Smooth muscle cell (in vitro differentiated cells): ENCODE data around the gene FHIT. TPM values are rescaled to one million over a fixed set of nuclear protein-coding genes. Genes with fewer than 3 reads are reported as not detected.
A peak's percentile ranks its signal among the peaks of the same experiment; 100 is the strongest.

Experiments used
- DNase-seq: peaks from one replicate; lab custom pipeline; 2025; ENCODE audit not compliant: unreplicated experiment; lab: John Stamatoyannopoulos, UW
- H2AFZ ChIP-seq: fragments of 200-600 bp; sonication (generic); 2 replicates; pipeline ENCODE4 v1.6.0; 2016; ENCODE audit warnings: antibody characterized with exemption, low read depth, mild to moderate bottlenecking
- H3F3A ChIP-seq: fragments of 200-600 bp; sonication (generic); 2 replicates; pipeline ENCODE4 v1.6.0; 2017; ENCODE audit warnings: antibody characterized with exemption, low read depth
- H3K27ac ChIP-seq: fragments of 200-600 bp; sonication (generic); 2 replicates; pipeline ENCODE4 v1.5.1; 2016; ENCODE audit warnings: low read depth, mild to moderate bottlenecking
- H3K27me3 ChIP-seq: fragments of 200-600 bp; sonication (generic); 2 replicates; pipeline ENCODE4 v1.6.1; 2016; ENCODE audit warnings: low read depth, mild to moderate bottlenecking
- H3K36me3 ChIP-seq: fragments of 200-600 bp; sonication (generic); 2 replicates; pipeline ENCODE4 v1.5.1; 2016; ENCODE audit warnings: low read depth
- H3K4me1 ChIP-seq: fragments of 200-600 bp; sonication (generic); 2 replicates; pipeline ENCODE4 v1.5.1; 2016; ENCODE audit warnings: low read depth
- H3K4me2 ChIP-seq: fragments of 200-600 bp; sonication (generic); 2 replicates; pipeline ENCODE4 v1.6.0; 2016; ENCODE audit warnings: mild to moderate bottlenecking
- H3K4me3 ChIP-seq: fragments of 200-600 bp; sonication (generic); 2 replicates; pipeline ENCODE4 v1.5.1; 2016; ENCODE audit warnings: mild to moderate bottlenecking
- H3K79me2 ChIP-seq: fragments of 200-600 bp; sonication (generic); 2 replicates; pipeline ENCODE4 v1.6.0; 2016; ENCODE audit warnings: low read depth, mild to moderate bottlenecking
- H3K9ac ChIP-seq: fragments of 200-600 bp; sonication (generic); 2 replicates; pipeline ENCODE4 v1.6.0; 2016; ENCODE audit warnings: low read depth
- H3K9me3 ChIP-seq: fragments of 200-600 bp; sonication (generic); replicated peaks from 2 replicates; pipeline ENCODE4 v1.5.1; 2016; ENCODE audit warnings: low read depth
- H4K20me1 ChIP-seq: fragments of 200-600 bp; sonication (generic); 2 replicates; pipeline ENCODE4 v1.6.0; 2016; ENCODE audit warnings: low read depth
- CTCF ChIP-seq: fragments of 200-600 bp; sonication (generic); IDR thresholded peaks from 2 replicates; pipeline ENCODE4 v1.5.1; 2017; ENCODE audit warnings: borderline replicate concordance, mild to moderate bottlenecking, antibody characterized with exemption; ENCODE audit not compliant: insufficient read depth, poor library complexity, severe bottlenecking
- WGBS: methylation state at CpG from one replicate; pipeline ENCODE4 v1.1.7; 2016; ENCODE audit warnings: low lambda C conversion rate; 5-methylcytosine and 5-hydroxymethylcytosine counted together
- polyA plus RNA-seq: library from polyadenylated mRNA; unstranded; fragments of >200 nt; fragmentation: Nextera tagmentation; extraction: Ambion mirVana; gene quantifications from 2 replicates; pipeline ENCODE4 v1.2.1, GENCODE V29; 2016
- total RNA-seq: library from RNA; depleted of rRNA; stranded (reverse); fragments of >200 nt; gene quantifications from 2 replicates; pipeline ENCODE4 v1.2.3, GENCODE V29; 2014

FHIT gene
- total and polyA plus RNA-seq, 2 experiments from 2014 or later, result 5.9 to 6.7 TPM

- H3K4me3 ChIP-seq, result no peak overlapping the region
- no peak for TF ChIP-seq CTCF
- DNase-seq, result no peak
- no peak overlapping the region for H3K4me2 ChIP-seq
- no peak overlapping the region for H2AFZ ChIP-seq
- H3F3A ChIP-seq, result no peaks in the 10 kb centered on the region
- no peaks in the 10 kb centered on the region for H4K20me1 ChIP-seq
- H3K4me1 ChIP-seq, result no peaks in the 10 kb centered on the region
- no peaks in the 10 kb centered on the region for H3K36me3 ChIP-seq
- H3K79me2 ChIP-seq, result no peaks in the 10 kb centered on the region
- H3K27me3 ChIP-seq, result no peaks in the 10 kb centered on the region
- H3K27ac ChIP-seq, result no peak overlapping the region
- 90% methylated on average over 5 of the region's 5 CpGs for WGBS
- H3K9ac ChIP-seq, result no peak overlapping the region
- no peaks in the 10 kb centered on the region for H3K9me3 ChIP-seq
These were observed 297.9 kb downstream of the FHIT start for GRCh38 chr3:60953351-60953750.

GRCh38 chr3:60952055-60952454 lies 299.2 kb downstream of the FHIT start:
- H3F3A ChIP-seq, result no peaks in the 10 kb centered on the region
- H2AFZ ChIP-seq, result no peak overlapping the region
- no peak overlapping the region for H3K4me2 ChIP-seq
- H3K9me3 ChIP-seq, result no peaks in the 10 kb centered on the region
- H4K20me1 ChIP-seq, result no peaks in the 10 kb centered on the region
- no peak for DNase-seq
- no peak overlapping the region for H3K9ac ChIP-seq
- no peak for TF ChIP-seq CTCF
- no peaks in the 10 kb centered on the region for H3K27me3 ChIP-seq
- 80% methylated on average over 6 of the region's 6 CpGs for WGBS
- no peaks in the 10 kb centered on the region for H3K79me2 ChIP-seq
- no peak overlapping the region for H3K4me3 ChIP-seq
- H3K4me1 ChIP-seq, result no peaks in the 10 kb centered on the region
- no peak overlapping the region for H3K27ac ChIP-seq
- no peaks in the 10 kb centered on the region for H3K36me3 ChIP-seq

GRCh38 chr3:60949146-60949545 lies 302.1 kb downstream of the FHIT start:
- no peak for TF ChIP-seq CTCF
- no peak overlapping the region for H3K27ac ChIP-seq
- no peaks in the 10 kb centered on the region for H3K9me3 ChIP-seq
- no peak overlapping the region for H3K9ac ChIP-seq
- H3K4me3 ChIP-seq, result no peak overlapping the region
- no peaks in the 10 kb centered on the region for H3K27me3 ChIP-seq
- no peaks in the 10 kb centered on the region for H4K20me1 ChIP-seq
- H2AFZ ChIP-seq, result no peak overlapping the region
- no peaks in the 10 kb centered on the region for H3K79me2 ChIP-seq
- H3F3A ChIP-seq, result no peaks in the 10 kb centered on the region
- no peak overlapping the region for H3K4me2 ChIP-seq
- no peaks in the 10 kb centered on the region for H3K36me3 ChIP-seq
- no peak for DNase-seq
- H3K4me1 ChIP-seq, result no peaks in the 10 kb centered on the region
- WGBS, result 75% methylated on average over 3 of the region's 3 CpGs

- Histone ChIP-seq H3F3A (no peaks in the 10 kb centered on the region), H3K36me3 (no peaks in the 10 kb centered on the region), H3K9me3 (no peaks in the 10 kb centered on the region), H4K20me1 (no peaks in the 10 kb centered on the region), H3K79me2 (no peaks in the 10 kb centered on the region), H3K9ac (no peak overlapping the region), H2AFZ (no peak overlapping the region), H3K4me3 (no peak overlapping the region), H3K4me1 (no peaks in the 10 kb centered on the region), H3K4me2 (no peak overlapping the region), H3K27ac (no peak overlapping the region), H3K27me3 (no peaks in the 10 kb centered on the region)
- no peak for DNase-seq
- TF ChIP-seq CTCF, result peak; percentile 49
These were observed 302.8 kb downstream of the FHIT start for GRCh38 chr3:60948488-60948887.
